Esophagus squamous epithelium (tissue), 5 donors: ENCODE data around the gene CGB2. TPM values are rescaled to one million over a fixed set of nuclear protein-coding genes. Genes with fewer than 3 reads are reported as not detected.

ENCODE experiments used
- DNase-seq: peaks from one replicate; lab custom pipeline; 2025; lab: John Stamatoyannopoulos, UW
- H3K27ac ChIP-seq, 4 donors: fragments of 200-600 bp; sonication (generic); one replicate each; pipeline ENCODE4 v1.5.1; 2016 to 2019; ENCODE audit warnings: mild to moderate bottlenecking in 1 of 4
- H3K27me3 ChIP-seq, 4 donors: fragments of 200-600 bp; sonication (generic); 1 replicate in 3 of 4; 2 replicates in 1 of 4; pipeline versions ENCODE4 v1.5.1 to v1.6.0; 2017 to 2021; ENCODE audit warnings: antibody characterized with exemption in 1 of 4
- H3K36me3 ChIP-seq, 3 donors: fragments of 200-600 bp; sonication (generic); one replicate each; pipeline ENCODE4 v1.5.1; 2016 to 2019
- H3K4me1 ChIP-seq, 3 donors: fragments of 200-600 bp; sonication (generic); one replicate each; pipeline ENCODE4 v1.5.1; 2017 to 2019
- H3K4me3 ChIP-seq, 4 donors: fragments of 200-600 bp; sonication (generic); 1 replicate in 3 of 4; 2 replicates in 1 of 4; pipeline ENCODE4 v1.5.1; 2016 to 2019; ENCODE audit warnings: mild to moderate bottlenecking in 2 of 4, moderate library complexity in 1 of 4
- H3K9me3 ChIP-seq, 3 donors: fragments of 200-600 bp; sonication (generic); one replicate each; pipeline ENCODE4 v1.5.1; 2016 to 2019
- POLR2A ChIP-seq, 4 donors: fragments of 450-650 bp; IDR thresholded peaks; one replicate each; pipeline ENCODE4 v1.6.1; 2017; ENCODE audit warnings: antibody characterized with exemption in 4 of 4, mild to moderate bottlenecking in 4 of 4, moderate library complexity in 3 of 4
- whole genome bisulfite sequencing, 2 donors: methylation state at CpG; one replicate each; pipeline ENCODE4 v1.1.5; 2018; 5-methylcytosine and 5-hydroxymethylcytosine counted together
- intact Hi-C: fragments of 100-400 bp; cut with DNase I; formaldehyde crosslinking; loops from one replicate; pipeline ENCODE4 v1.15.0; 2022
- total RNA-seq, 4 donors: library from RNA; depleted of rRNA; stranded (reverse); fragments of >200 nt; gene quantifications; one replicate each; pipeline ENCODE4 v1.1.0, GENCODE V29; 2016
- TF ChIP-seq, protein P1 (sequence below), 6 experiments: fragments of 450-650 bp in 4 of 6; fragments of 200-600 bp in 2 of 6; sonication (generic) in 2 of 6; IDR thresholded peaks; one replicate each; pipeline ENCODE4 v1.5.1; 2016 to 2019; ENCODE audit warnings: antibody characterized with exemption in 6 of 6, mild to moderate bottlenecking in 4 of 6, moderate library complexity in 4 of 6
- donor health status: DM: yes; HTN: yes; CAD: no.

CGB2 gene
- total RNA-seq, 4 donors from 2014 or later: not detected

DNA sequence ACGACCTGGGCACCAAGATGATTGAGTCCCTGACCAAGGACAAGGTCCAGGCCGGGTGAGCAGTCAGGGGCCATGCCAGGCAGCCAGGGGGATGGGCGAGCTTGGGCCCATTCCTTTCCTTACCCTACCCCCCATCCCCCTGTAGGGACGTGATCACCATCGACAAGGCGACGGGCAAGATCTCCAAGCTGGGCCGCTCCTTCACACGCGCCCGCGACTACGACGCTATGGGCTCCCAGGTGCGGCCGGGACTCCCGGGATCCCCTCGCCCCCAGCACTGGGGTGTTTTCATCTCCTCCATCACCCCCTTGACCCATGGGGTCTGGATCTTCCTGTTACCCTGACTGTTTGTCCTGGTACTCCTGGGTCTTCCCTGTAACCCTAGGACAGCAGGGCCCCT, 21.9 kb upstream of the CGB2 start:
- Histone ChIP-seq H3K27ac (no peak overlapping the region), H3K4me3 (no peak overlapping the region), H3K9me3 (no peaks in the 10 kb centered on the region), H3K4me1 (no peaks in the 10 kb centered on the region), H3K36me3 (peaks cover 18 to 97% (median 43%) of the 10 kb centered on the region in 3 donors), H3K27me3 (no peaks in the 10 kb centered on the region)
- DNase-seq: no peak
- 96 to 99% methylated on average over 11 to 15 of the region's 18 CpGs for WGBS, 2 donors
- intact Hi-C loops: no loop called here
- TF ChIP-seq POLR2A (IDR thresholded peaks at IDR 0.05): no peak
- TF ChIP-seq, protein P1, sequence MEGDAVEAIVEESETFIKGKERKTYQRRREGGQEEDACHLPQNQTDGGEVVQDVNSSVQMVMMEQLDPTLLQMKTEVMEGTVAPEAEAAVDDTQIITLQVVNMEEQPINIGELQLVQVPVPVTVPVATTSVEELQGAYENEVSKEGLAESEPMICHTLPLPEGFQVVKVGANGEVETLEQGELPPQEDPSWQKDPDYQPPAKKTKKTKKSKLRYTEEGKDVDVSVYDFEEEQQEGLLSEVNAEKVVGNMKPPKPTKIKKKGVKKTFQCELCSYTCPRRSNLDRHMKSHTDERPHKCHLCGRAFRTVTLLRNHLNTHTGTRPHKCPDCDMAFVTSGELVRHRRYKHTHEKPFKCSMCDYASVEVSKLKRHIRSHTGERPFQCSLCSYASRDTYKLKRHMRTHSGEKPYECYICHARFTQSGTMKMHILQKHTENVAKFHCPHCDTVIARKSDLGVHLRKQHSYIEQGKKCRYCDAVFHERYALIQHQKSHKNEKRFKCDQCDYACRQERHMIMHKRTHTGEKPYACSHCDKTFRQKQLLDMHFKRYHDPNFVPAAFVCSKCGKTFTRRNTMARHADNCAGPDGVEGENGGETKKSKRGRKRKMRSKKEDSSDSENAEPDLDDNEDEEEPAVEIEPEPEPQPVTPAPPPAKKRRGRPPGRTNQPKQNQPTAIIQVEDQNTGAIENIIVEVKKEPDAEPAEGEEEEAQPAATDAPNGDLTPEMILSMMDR (IDR thresholded peaks at IDR 0.05): no peak

DNA sequence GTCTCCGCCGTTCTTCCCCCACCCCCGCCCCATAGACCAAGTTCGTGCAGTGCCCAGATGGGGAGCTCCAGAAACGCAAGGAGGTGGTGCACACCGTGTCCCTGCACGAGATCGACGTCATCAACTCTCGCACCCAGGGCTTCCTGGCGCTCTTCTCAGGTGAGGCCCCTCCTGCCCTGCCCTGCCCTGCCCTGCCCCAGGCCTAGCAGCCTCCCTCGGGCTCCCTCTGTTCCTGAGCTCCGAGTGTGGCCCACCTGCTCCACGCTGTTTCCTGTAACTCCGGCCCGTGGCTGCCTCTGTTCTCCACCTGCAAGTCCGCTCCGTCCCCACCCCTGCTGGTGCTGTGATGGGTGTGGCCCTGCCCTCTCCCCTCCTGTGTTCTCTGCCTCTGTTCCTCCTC, 21.2 kb upstream of the CGB2 start:
- Histone ChIP-seq H3K27me3 (no peaks in the 10 kb centered on the region), H3K36me3 (peaks cover 15 to 97% (median 39%) of the 10 kb centered on the region in 3 donors), H3K9me3 (no peaks in the 10 kb centered on the region), H3K4me1 (no peaks in the 10 kb centered on the region), H3K27ac (no peak overlapping the region), H3K4me3 (no peak overlapping the region)
- DNase-seq: no peak
- WGBS, 2 donors: 89 to 91% methylated on average over 12 to 16 of the region's 18 CpGs
- TF ChIP-seq POLR2A (IDR thresholded peaks at IDR 0.05): no peak
- TF ChIP-seq, protein P1 (IDR thresholded peaks at IDR 0.05): no peak
- intact Hi-C loops: no loop called here

DNA sequence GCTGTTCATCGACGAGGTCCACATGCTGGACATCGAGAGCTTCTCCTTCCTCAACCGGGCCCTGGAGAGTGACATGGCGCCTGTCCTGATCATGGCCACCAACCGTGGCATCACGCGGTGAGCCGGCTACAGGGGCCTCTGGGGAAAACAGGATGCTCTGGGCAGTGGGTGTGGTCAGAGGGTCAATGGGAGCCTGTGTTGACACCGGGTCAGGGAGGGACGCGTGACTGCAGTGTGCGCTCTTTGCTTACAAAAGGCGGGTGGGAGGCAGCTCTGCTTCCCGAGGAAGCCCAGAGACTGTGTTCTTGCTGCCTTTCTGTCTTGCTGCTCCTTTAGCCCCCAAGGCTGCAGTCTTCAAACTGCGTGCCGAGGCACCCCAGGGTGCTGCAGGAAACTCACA, 20.5 kb upstream of the CGB2 start:
- TF ChIP-seq POLR2A (IDR thresholded peaks at IDR 0.05): no peak
- TF ChIP-seq, protein P1 (IDR thresholded peaks at IDR 0.05): no peak
- no peak for DNase-seq
- H3K27me3 ChIP-seq: no peaks in the 10 kb centered on the region
- no peak overlapping the region for H3K4me3 ChIP-seq
- intact Hi-C loops: no loop called here
- no peaks in the 10 kb centered on the region for H3K4me1 ChIP-seq
- peaks cover 18 to 97% (median 34%) of the 10 kb centered on the region in 3 donors for H3K36me3 ChIP-seq
- no peaks in the 10 kb centered on the region for H3K9me3 ChIP-seq
- WGBS, 2 donors: 78 to 97% methylated on average over 5 to 6 of the region's 17 CpGs
- H3K27ac ChIP-seq: no peak overlapping the region

DNA sequence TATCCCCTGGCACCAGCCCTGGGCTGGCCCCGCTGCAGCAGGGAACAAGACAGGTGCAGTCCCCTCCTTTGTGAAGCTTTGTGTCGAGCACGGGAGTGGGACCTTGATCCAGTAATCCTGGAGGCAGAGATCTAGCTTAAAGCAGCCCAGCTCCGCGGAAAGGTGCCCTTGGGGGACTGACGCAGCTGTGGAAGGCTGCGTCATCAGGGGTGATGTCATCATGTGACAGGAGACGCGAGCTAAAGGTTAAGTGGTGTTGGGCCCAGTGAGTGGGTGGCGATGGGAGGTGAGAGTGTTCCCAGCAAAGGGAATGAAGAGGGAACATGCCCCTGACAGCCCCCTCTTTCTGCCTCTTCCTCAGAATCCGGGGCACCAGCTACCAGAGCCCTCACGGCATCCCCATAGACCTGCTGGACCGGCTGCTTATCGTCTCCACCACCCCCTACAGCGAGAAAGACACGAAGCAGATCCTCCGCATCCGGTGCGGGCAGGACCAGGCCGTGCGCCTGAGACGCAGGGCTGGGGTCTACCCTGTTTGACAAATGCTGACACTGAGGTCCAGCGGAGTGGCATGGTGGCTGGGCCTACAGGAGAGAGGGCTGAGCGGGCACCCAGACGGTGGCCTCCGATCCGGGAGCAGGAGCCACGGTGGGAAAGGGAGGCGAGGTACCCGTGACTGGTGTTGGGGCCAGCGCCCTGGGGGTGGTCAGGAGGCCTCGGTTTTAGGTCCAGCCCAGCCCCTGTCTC, 17.4 kb upstream of the CGB2 start:
- intact Hi-C loops: no loop called here
- 86 to 92% methylated on average over 10 to 19 of the region's 32 CpGs for WGBS, 2 donors
- TF ChIP-seq, protein P1 (IDR thresholded peaks at IDR 0.05): no peak
- no peak for TF ChIP-seq POLR2A (IDR thresholded peaks at IDR 0.05)
- no peak for DNase-seq
- Histone ChIP-seq H3K9me3 (no peaks in the 10 kb centered on the region), H3K27me3 (peaks cover 0 to 22% (median 0%) of the 10 kb centered on the region in 4 donors), H3K27ac (no peak overlapping the region), H3K4me1 (peaks cover 0 to 22% (median 17%) of the 10 kb centered on the region in 3 donors), H3K36me3 (peaks cover 15 to 76% (median 19%) of the 10 kb centered on the region in 3 donors), H3K4me3 (no peak overlapping the region)

DNA sequence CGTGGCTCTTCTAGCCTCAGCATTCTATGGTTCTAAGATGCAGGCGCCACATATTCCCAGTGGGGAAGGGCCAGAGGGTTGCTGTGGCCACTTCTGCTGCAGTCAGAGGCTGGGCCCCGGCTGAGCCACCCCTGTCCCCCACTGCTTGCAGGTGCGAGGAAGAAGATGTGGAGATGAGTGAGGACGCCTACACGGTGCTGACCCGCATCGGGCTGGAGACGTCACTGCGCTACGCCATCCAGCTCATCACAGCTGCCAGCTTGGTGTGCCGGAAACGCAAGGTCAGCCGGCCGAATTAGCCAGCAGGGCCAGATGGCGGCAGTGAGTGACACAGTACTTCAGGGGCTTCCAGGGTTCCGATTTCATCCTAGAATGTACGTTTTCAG, 16.8 kb upstream of the CGB2 start:
- no peak overlapping the region for H3K27ac ChIP-seq
- peaks cover 0 to 28% (median 20%) of the 10 kb centered on the region in 3 donors for H3K4me1 ChIP-seq
- H3K4me3 ChIP-seq: no peak overlapping the region
- whole genome bisulfite sequencing, 2 donors: 58 to 89% methylated on average over 2 to 10 of the region's 18 CpGs
- H3K36me3 ChIP-seq: peaks cover 13 to 71% (median 15%) of the 10 kb centered on the region in 3 donors
- peaks cover 0 to 28% (median 0%) of the 10 kb centered on the region in 4 donors for H3K27me3 ChIP-seq
- no peaks in the 10 kb centered on the region for H3K9me3 ChIP-seq
- no peak for DNase-seq
- intact Hi-C loops: no loop called here
- no peak for TF ChIP-seq POLR2A (IDR thresholded peaks at IDR 0.05)
- TF ChIP-seq, protein P1 (IDR thresholded peaks at IDR 0.05): no peak
